GM12878 (cell line): Measurements from ENCODE around the gene EHD2. TPM values are rescaled to one million over a fixed set of nuclear protein-coding genes. Genes with fewer than 3 reads are reported as not detected.

ENCODE experiments used
- ATAC-seq: fragments of 200-7000 bp; cut with Tn5 transposase; 3 replicates; pipeline ENCODE4 v1.9.1; 2020; ENCODE audit warnings: mild to moderate bottlenecking, moderate library complexity
- BruUV-seq: library from RNA; stranded (reverse); fragments of 400-500 nt; replicated peaks from 2 replicates; lab custom pipeline; 2021; lab: Mats Ljungman, UMichigan
- CTCF ChIA-PET: fragments of 300-600 bp; sonication (Branson Sonifier 250); formaldehyde crosslinking; extraction: SDS; loops from one replicate; lab custom pipeline; 2021; ENCODE audit warnings: inconsistent platforms; lab: Yijun Ruan, JAX
- POLR2A ChIA-PET: fragments of 350-600 bp; formaldehyde crosslinking; extraction: SDS; loops from one replicate; lab custom pipeline; 2021; ENCODE audit warnings: inconsistent platforms; lab: Charles Lee
- RAD21 ChIA-PET: fragments of 300-600 bp; sonication (Branson Sonifier 250); formaldehyde crosslinking; loops from one replicate; lab custom pipeline; 2023; ENCODE audit warnings: antibody characterized with exemption; ENCODE audit not compliant: unreplicated experiment; lab: Charles Lee
- SMC1A ChIA-PET: fragments of 300-600 bp; sonication (Branson Sonifier 250); formaldehyde crosslinking; loops from one replicate; lab custom pipeline; 2023; ENCODE audit not compliant: unreplicated experiment, uncharacterized antibody; lab: Charles Lee
- DNase-seq: peaks from one replicate; pipeline ENCODE4 v3.0.0-alpha.2; 2011; ENCODE audit warnings: low read depth, low spot score
- FAIRE-seq: peaks from 3 replicates; lab custom pipeline; 2011; peaks lifted over from hg19 to GRCh38; lab: Jason Lieb, UNC
- H2AFZ ChIP-seq: 2 replicates; pipeline ENCODE4 v1.6.0; 2011; ENCODE audit warnings: low read depth, low read length, control low read depth; ENCODE audit not compliant: control insufficient read depth
- H3K27ac ChIP-seq: 2 replicates; pipeline ENCODE4 v1.5.1; 2011; ENCODE audit warnings: control low read depth; ENCODE audit not compliant: control insufficient read depth, insufficient read depth
- H3K27me3 ChIP-seq, 2 experiments: replicated peaks in 1 of 2; 2 replicates each; pipeline versions ENCODE4 v1.6.0 to v1.6.1; 2011; ENCODE audit warnings: low read length in 1 of 2; ENCODE audit not compliant: control insufficient read depth in 2 of 2, insufficient read depth in 2 of 2
- H3K36me3 ChIP-seq, 2 experiments: 2 replicates each; pipeline ENCODE4 v1.5.1; 2011; ENCODE audit warnings: low read length in 1 of 2; ENCODE audit not compliant: control insufficient read depth in 2 of 2, insufficient read depth in 2 of 2
- H3K4me1 ChIP-seq: 2 replicates; pipeline ENCODE4 v1.6.1; 2011; ENCODE audit warnings: mild to moderate bottlenecking, low read length, moderate library complexity, mixed read lengths; ENCODE audit not compliant: control insufficient read depth, insufficient read depth
- H3K4me2 ChIP-seq: 2 replicates; pipeline ENCODE4 v1.6.0; 2011; ENCODE audit warnings: control low read depth; ENCODE audit not compliant: control insufficient read depth, insufficient read depth
- H3K4me3 ChIP-seq: fragments of 200-600 bp; sonication (generic); 2 replicates; pipeline ENCODE4 v1.5.1; 2016
- H3K79me2 ChIP-seq: 2 replicates; pipeline ENCODE4 v1.6.0; 2011; ENCODE audit warnings: low read length; ENCODE audit not compliant: control insufficient read depth, insufficient read depth
- H3K9ac ChIP-seq: 2 replicates; pipeline ENCODE4 v1.8.0; 2011; ENCODE audit warnings: low read length, control low read depth, mixed read lengths; ENCODE audit not compliant: control insufficient read depth, insufficient read depth
- H3K9me3 ChIP-seq: replicated peaks from 3 replicates; pipeline ENCODE4 v1.5.1; 2011; ENCODE audit warnings: mild to moderate bottlenecking, low read length; ENCODE audit not compliant: control insufficient read depth, insufficient read depth
- H4K20me1 ChIP-seq: 2 replicates; pipeline ENCODE4 v1.6.0; 2011; ENCODE audit not compliant: control insufficient read depth, insufficient read depth
- CHD2 ChIP-seq: IDR thresholded peaks from 2 replicates; pipeline ENCODE4 v1.6.1; 2011; ENCODE audit warnings: low read depth, low read length, improper control_type of control experiment, borderline replicate concordance
- E2F4 ChIP-seq: IDR thresholded peaks from 2 replicates; pipeline ENCODE4 v1.6.1; 2012; ENCODE audit warnings: low read depth, low read length, improper control_type of control experiment
- FOXK2 ChIP-seq: fragments of 450-650 bp; IDR thresholded peaks from 2 replicates; pipeline ENCODE4 v1.6.1; 2017; ENCODE audit warnings: mild to moderate bottlenecking, moderate library complexity
- IKZF1 ChIP-seq: fragments of 450-650 bp; conservative IDR thresholded peaks from 2 replicates; pipeline ENCODE4 v1.6.1; 2017; ENCODE audit warnings: antibody characterized with exemption, mild to moderate bottlenecking
- IRF5 ChIP-seq: fragments of 450-650 bp; IDR thresholded peaks from 2 replicates; pipeline ENCODE4 v1.6.1; 2017; ENCODE audit warnings: borderline replicate concordance
- NR2C1 ChIP-seq: fragments of 450-650 bp; IDR thresholded peaks from 2 replicates; pipeline ENCODE4 v1.6.1; 2017; ENCODE audit warnings: antibody characterized with exemption, mild to moderate bottlenecking, moderate library complexity
- POLR2A ChIP-seq: IDR thresholded peaks from 2 replicates; pipeline ENCODE4 v1.6.1; 2011; ENCODE audit warnings: low read depth, mild to moderate bottlenecking, low read length
- RAD21 ChIP-seq: IDR thresholded peaks from 2 replicates; pipeline ENCODE4 v1.6.1; 2011; ENCODE audit warnings: mild to moderate bottlenecking, low read depth, low read length, moderate library complexity; ENCODE audit not compliant: insufficient read depth
- TBL1XR1 ChIP-seq: IDR thresholded peaks from 2 replicates; pipeline ENCODE4 v1.6.1; 2012; ENCODE audit warnings: low read depth, low read length, improper control_type of control experiment
- USF1 ChIP-seq: IDR thresholded peaks from 2 replicates; pipeline ENCODE4 v1.6.1; 2011; ENCODE audit warnings: borderline replicate concordance, low read depth, mild to moderate bottlenecking, moderate library complexity, mixed read lengths, low read length; ENCODE audit not compliant: insufficient read depth; ENCODE audit errors: extremely low read length
- YBX1 ChIP-seq: fragments of 450-650 bp; IDR thresholded peaks from 2 replicates; pipeline ENCODE4 v1.6.1; 2016; ENCODE audit warnings: antibody characterized with exemption
- ZNF207 ChIP-seq: fragments of 450-650 bp; IDR thresholded peaks from 2 replicates; pipeline ENCODE4 v1.6.1; 2014; ENCODE audit warnings: antibody characterized with exemption, mild to moderate bottlenecking, borderline replicate concordance
- WGBS: methylation state at CpG from one replicate; pipeline ENCODE4 v1.1.6; 2016; ENCODE audit warnings: low lambda C conversion rate; ENCODE audit not compliant: insufficient replicate concordance, insufficient coverage; ENCODE audit errors: missing lambda C conversion rate; 5-methylcytosine and 5-hydroxymethylcytosine counted together
- in situ Hi-C: fragments of 300-500 bp; cut with MboI; formaldehyde crosslinking; loops from 9 replicates; pipeline ENCODE4 v1.14.3; 2018; ENCODE audit warnings: mixed read lengths
- intact Hi-C: fragments of 100-400 bp; cut with micrococcal nuclease; formaldehyde crosslinking; loops from one replicate; pipeline ENCODE4 v1.14.2; 2022; ENCODE audit not compliant: unreplicated experiment
- polyA plus RNA-seq, 11 experiments: library from polyadenylated mRNA; depleted of rRNA in 4 of 11; unstranded in 6 of 11; stranded (reverse) in 5 of 11; fragments of >200 nt; fragmentation: Nextera tagmentation in 4 of 11; fragmentation: Illumina TruSeq in 1 of 11; extraction: Ambion mirVana in 4 of 11; extraction: Trizol in 1 of 11; gene quantifications; 1 replicate in 1 of 11; 2 replicates in 10 of 11; pipeline versions ENCODE4 v1.2.1 to v1.2.3, GENCODE V29; 2011 to 2016; ENCODE audit warnings: inconsistent platforms in 2 of 11, missing spikeins in 2 of 11, low read depth in 1 of 11
- total RNA-seq, 4 experiments: library from RNA; depleted of rRNA in 3 of 4; stranded (reverse); fragments of >200 nt in 3 of 4; fragmentation: Illumina TruSeq in 1 of 4; extraction: Trizol in 1 of 4; gene quantifications; 2 replicates each; pipeline versions ENCODE4 v1.2.1 to v1.2.3, GENCODE V29; 2013 to 2021

Gene EHD2
- total and polyA plus RNA-seq, 10 of the 15 experiments (the other 5 are each of a cell fraction or from before 2014, with no cell fraction given): 0.12 to 0.24 (median 0.23) TPM; not detected in 7

GRCh38 chr19:47752440-47753211, 39.4 kb downstream of the EHD2 start:
- POLR2A ChIA-PET: no interaction called here
- intact Hi-C loops (no loop called here), in situ Hi-C loops (no loop called here)
- no peak overlapping the region for H2AFZ ChIP-seq
- no peak overlapping the region for H3K27ac ChIP-seq
- FAIRE-seq: no peak
- no peaks in the 10 kb centered on the region for H4K20me1 ChIP-seq
- no peaks in the 10 kb centered on the region for H3K27me3 ChIP-seq
- SMC1A ChIA-PET: no interaction called here
- H3K36me3 ChIP-seq: peaks cover 28 to 56% of the 10 kb centered on the region in 2 experiments
- no peaks in the 10 kb centered on the region for H3K9me3 ChIP-seq
- H3K4me2 ChIP-seq: no peak overlapping the region
- no TSS peak for BruUV-seq
- no peak overlapping the region for H3K4me3 ChIP-seq
- ATAC-seq: no peak
- no peak for TF ChIP-seq ZNF207
- no peak for TF ChIP-seq TBL1XR1
- TF ChIP-seq POLR2A: peak; percentile 22; the same call in 1 of the 2 replicates
- TF ChIP-seq FOXK2: no peak
- TF ChIP-seq IKZF1: no peak
- WGBS: 89% methylated on average over 26 of the region's 27 CpGs
- no peak overlapping the region for H3K9ac ChIP-seq
- RAD21 ChIA-PET: no interaction called here
- H3K4me1 ChIP-seq: peaks cover 6% of the 10 kb centered on the region
- H3K79me2 ChIP-seq: peaks cover 7% of the 10 kb centered on the region
- CTCF ChIA-PET: no interaction called here
- DNase-seq: no peak

GRCh38 chr19:47754206-47755064, 41.2 kb downstream of the EHD2 start:
- Histone ChIP-seq H3K9me3 (no peaks in the 10 kb centered on the region; the same call in 2 of the 3 replicates), H3K79me2 (peaks cover 4% of the 10 kb centered on the region; the same call in 1 of the 2 replicates), H2AFZ (no peak overlapping the region), H4K20me1 (no peaks in the 10 kb centered on the region), H3K27ac (no peak overlapping the region), H3K9ac (no peak overlapping the region), H3K4me1 (peaks cover 3% of the 10 kb centered on the region; the same call in 1 of the 2 replicates), H3K4me2 (no peak overlapping the region), H3K27me3 (no peaks in the 10 kb centered on the region), H3K4me3 (no peak overlapping the region), H3K36me3 (peaks cover 32 to 56% of the 10 kb centered on the region in 2 experiments)
- no peak for FAIRE-seq
- no peak for ATAC-seq
- POLR2A ChIA-PET: no interaction called here
- WGBS: 98% methylated on average over 33 of the region's 37 CpGs
- DNase-seq: no peak
- in situ Hi-C loops: no loop called here
- SMC1A ChIA-PET: no interaction called here
- CTCF ChIA-PET: interaction anchor here (0.6 kb wide), 1 partner anchor 337 kb away, joined by 3 read pairs; no protein-coding TSS in a partner anchor
- RAD21 ChIA-PET: no interaction called here
- BruUV-seq: no TSS peak
- intact Hi-C loops: no loop called here
- TF ChIP-seq IRF5 (no peak), NR2C1 (no peak), USF1 (no peak), RAD21 (no peak), CHD2 (no peak), YBX1 (no peak), E2F4 (no peak), POLR2A (no peak)
